H9 (cell line): Measurements from ENCODE around the gene ZNF79. TPM values are rescaled to one million over a fixed set of nuclear protein-coding genes. Genes with fewer than 3 reads are reported as not detected.

ENCODE experiments used
- DNase-seq: peaks from one replicate; pipeline ENCODE4 v3.0.0-alpha.2; 2017
- H2AFZ ChIP-seq: one replicate; pipeline ENCODE4 v1.6.1; 2013; ENCODE audit warnings: mild to moderate bottlenecking, low read length, control low read depth, moderate library complexity
- H2AK5ac ChIP-seq: 2 replicates; pipeline ENCODE4 v1.6.1; 2013; ENCODE audit warnings: low read length, control low read depth, mixed read lengths; ENCODE audit not compliant: insufficient read length
- H2BK120ac ChIP-seq: one replicate; pipeline ENCODE4 v1.6.1; 2013; ENCODE audit warnings: low read depth, mild to moderate bottlenecking, low read length, control low read depth, inconsistent platforms; ENCODE audit not compliant: poor library complexity, severe bottlenecking
- H2BK12ac ChIP-seq: 2 replicates; pipeline ENCODE4 v1.6.1; 2013; ENCODE audit warnings: low read length, control low read depth, mixed read lengths, low read depth; ENCODE audit not compliant: insufficient read length
- H2BK15ac ChIP-seq: 2 replicates; pipeline ENCODE4 v1.6.1; 2013; ENCODE audit warnings: low read depth, low read length, control low read depth
- H2BK20ac ChIP-seq: one replicate; pipeline ENCODE4 v1.6.1; 2013; ENCODE audit warnings: low read depth, mild to moderate bottlenecking, low read length, control low read depth, inconsistent platforms; ENCODE audit not compliant: poor library complexity, severe bottlenecking
- H2BK5ac ChIP-seq: 2 replicates; pipeline ENCODE4 v1.6.1; 2013; ENCODE audit warnings: low read length, control low read depth, mixed read lengths; ENCODE audit not compliant: insufficient read length
- H3K14ac ChIP-seq: 2 replicates; pipeline ENCODE4 v1.6.1; 2013; ENCODE audit warnings: low read length, control low read depth; ENCODE audit not compliant: insufficient read depth
- H3K18ac ChIP-seq: 2 replicates; pipeline ENCODE4 v1.6.1; 2013; ENCODE audit warnings: low read depth, mild to moderate bottlenecking, mixed read lengths, low read length, control low read depth; ENCODE audit not compliant: insufficient read length
- H3K23ac ChIP-seq: 2 replicates; pipeline ENCODE4 v1.6.1; 2013; ENCODE audit warnings: low read length, control low read depth, mixed read lengths, low read depth; ENCODE audit not compliant: insufficient read length
- H3K23me2 ChIP-seq: 2 replicates; pipeline ENCODE4 v1.6.1; 2013; ENCODE audit warnings: low read depth, mild to moderate bottlenecking, mixed read lengths, low read length, control low read depth; ENCODE audit not compliant: insufficient read length, poor library complexity, severe bottlenecking
- H3K27ac ChIP-seq: 2 replicates; pipeline ENCODE4 v1.5.1; 2013; ENCODE audit warnings: low read length, control low read depth, mixed read lengths, low read depth; ENCODE audit not compliant: insufficient read length
- H3K27me3 ChIP-seq: 2 replicates; pipeline ENCODE4 v1.6.1; 2013; ENCODE audit warnings: low read length, control low read depth, inconsistent platforms; ENCODE audit not compliant: insufficient read depth
- H3K4ac ChIP-seq: 2 replicates; pipeline ENCODE4 v1.6.1; 2013; ENCODE audit warnings: low read depth, mild to moderate bottlenecking, control low read depth, inconsistent platforms, low read length, moderate library complexity
- H3K4me1 ChIP-seq: 2 replicates; pipeline ENCODE4 v1.6.1; 2013; ENCODE audit warnings: low read length, control low read depth, inconsistent platforms; ENCODE audit not compliant: insufficient read depth
- H3K4me2 ChIP-seq: 2 replicates; pipeline ENCODE4 v1.6.1; 2013; ENCODE audit warnings: low read length, control low read depth, mixed read lengths; ENCODE audit not compliant: insufficient read length, insufficient read depth
- H3K56ac ChIP-seq: 2 replicates; pipeline ENCODE4 v1.6.1; 2013; ENCODE audit warnings: low read depth, mild to moderate bottlenecking, mixed read lengths, low read length, control low read depth; ENCODE audit not compliant: insufficient read length
- H3K79me1 ChIP-seq: 2 replicates; pipeline ENCODE4 v1.6.1; 2013; ENCODE audit warnings: low read depth, mild to moderate bottlenecking, moderate library complexity, low read length, control low read depth, inconsistent platforms; ENCODE audit not compliant: insufficient read depth, poor library complexity, severe bottlenecking
- H3K79me2 ChIP-seq: 2 replicates; pipeline ENCODE4 v1.6.1; 2013; ENCODE audit warnings: low read length, control low read depth, inconsistent platforms; ENCODE audit not compliant: insufficient read depth
- H3K9ac ChIP-seq: 2 replicates; pipeline ENCODE4 v1.6.1; 2013; ENCODE audit warnings: low read length, control low read depth, mixed read lengths; ENCODE audit not compliant: insufficient read length; ENCODE audit errors: extremely low read depth
- H3K9me3 ChIP-seq: one replicate; pipeline ENCODE4 v1.6.1; 2013; ENCODE audit warnings: low read depth, low read length, inconsistent platforms; ENCODE audit not compliant: control insufficient read depth
- H3T11ph ChIP-seq: one replicate; pipeline ENCODE4 v1.6.1; 2013; ENCODE audit warnings: mild to moderate bottlenecking, low read length, control low read depth, inconsistent platforms
- H4K20me1 ChIP-seq: one replicate; pipeline ENCODE4 v1.6.1; 2013; ENCODE audit not compliant: control insufficient read depth, insufficient read length, insufficient read depth
- H4K5ac ChIP-seq: 2 replicates; pipeline ENCODE4 v1.6.1; 2013; ENCODE audit warnings: low read depth, mild to moderate bottlenecking, mixed read lengths, low read length, control low read depth; ENCODE audit not compliant: insufficient read length
- H4K8ac ChIP-seq: replicated peaks from 2 replicates; pipeline ENCODE4 v1.6.1; 2013; ENCODE audit warnings: low read length, control low read depth, mixed read lengths, low read depth; ENCODE audit not compliant: insufficient read length
- H4K91ac ChIP-seq: 2 replicates; pipeline ENCODE4 v1.6.1; 2013; ENCODE audit warnings: low read depth, mild to moderate bottlenecking, moderate library complexity, mixed read lengths, low read length, control low read depth; ENCODE audit not compliant: insufficient read length
- H3K27ac Mint-ChIP-seq, 3 experiments: 2 replicates in 2 of 3; 3 replicates in 1 of 3; pipeline ENCODE4 v1.8.0; 2020 to 2021; ENCODE audit warnings: mixed read lengths in 3 of 3, mild to moderate bottlenecking in 1 of 3, moderate library complexity in 1 of 3
- H3K27me3 Mint-ChIP-seq: 2 replicates; pipeline ENCODE4 v1.8.0; 2021; ENCODE audit warnings: low read depth, mild to moderate bottlenecking, moderate library complexity, mixed read lengths
- H3K36me3 Mint-ChIP-seq, 3 experiments: 2 replicates in 2 of 3; 3 replicates in 1 of 3; pipeline ENCODE4 v1.8.0; 2020 to 2021; ENCODE audit warnings: low read depth in 3 of 3, mixed read lengths in 3 of 3; ENCODE audit not compliant: insufficient read depth in 1 of 3
- H3K4me1 Mint-ChIP-seq, 2 experiments: 2 replicates each; pipeline ENCODE4 v1.8.0; 2020; ENCODE audit warnings: mixed read lengths in 2 of 2
- H3K4me3 Mint-ChIP-seq, 2 experiments: 2 replicates in 1 of 2; 3 replicates in 1 of 2; pipeline ENCODE4 v1.8.0; 2020 to 2021; ENCODE audit warnings: mild to moderate bottlenecking in 2 of 2, mixed read lengths in 2 of 2, moderate library complexity in 1 of 2
- H3K9me3 Mint-ChIP-seq, 2 experiments: 2 replicates in 1 of 2; 3 replicates in 1 of 2; pipeline ENCODE4 v1.8.0; 2020; ENCODE audit warnings: mild to moderate bottlenecking in 2 of 2, mixed read lengths in 2 of 2, moderate library complexity in 1 of 2
- WGBS: extraction: QIAGEN DNeasy Blood & Tissue Kit; methylation state at CpG from one replicate; pipeline ENCODE4 v1.1.7; 2013; ENCODE audit warnings: missing lambda C conversion rate, low lambda C conversion rate, mixed read lengths; ENCODE audit not compliant: insufficient read length; ENCODE audit errors: extremely low coverage; 5-methylcytosine and 5-hydroxymethylcytosine counted together
- total RNA-seq: library from RNA; stranded (reverse); gene quantifications from 2 replicates; pipeline ENCODE4 v1.2.1, GENCODE V29; 2021
- TF ChIP-seq, protein P1 (sequence below): fragments of 200-600 bp; sonication (generic); conservative IDR thresholded peaks from 3 replicates; pipeline ENCODE4 v1.8.0; 2021; ENCODE audit warnings: antibody characterized with exemption, mild to moderate bottlenecking

ZNF79 gene
- total RNA-seq, 1 experiment from 2014 or later: 11.5 TPM

- TF ChIP-seq, protein P1, sequence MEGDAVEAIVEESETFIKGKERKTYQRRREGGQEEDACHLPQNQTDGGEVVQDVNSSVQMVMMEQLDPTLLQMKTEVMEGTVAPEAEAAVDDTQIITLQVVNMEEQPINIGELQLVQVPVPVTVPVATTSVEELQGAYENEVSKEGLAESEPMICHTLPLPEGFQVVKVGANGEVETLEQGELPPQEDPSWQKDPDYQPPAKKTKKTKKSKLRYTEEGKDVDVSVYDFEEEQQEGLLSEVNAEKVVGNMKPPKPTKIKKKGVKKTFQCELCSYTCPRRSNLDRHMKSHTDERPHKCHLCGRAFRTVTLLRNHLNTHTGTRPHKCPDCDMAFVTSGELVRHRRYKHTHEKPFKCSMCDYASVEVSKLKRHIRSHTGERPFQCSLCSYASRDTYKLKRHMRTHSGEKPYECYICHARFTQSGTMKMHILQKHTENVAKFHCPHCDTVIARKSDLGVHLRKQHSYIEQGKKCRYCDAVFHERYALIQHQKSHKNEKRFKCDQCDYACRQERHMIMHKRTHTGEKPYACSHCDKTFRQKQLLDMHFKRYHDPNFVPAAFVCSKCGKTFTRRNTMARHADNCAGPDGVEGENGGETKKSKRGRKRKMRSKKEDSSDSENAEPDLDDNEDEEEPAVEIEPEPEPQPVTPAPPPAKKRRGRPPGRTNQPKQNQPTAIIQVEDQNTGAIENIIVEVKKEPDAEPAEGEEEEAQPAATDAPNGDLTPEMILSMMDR: no peak
- no peaks in the 10 kb centered on the region for H3K27me3 ChIP-seq
- Mint-ChIP-seq H3K36me3 (peaks cover 3 to 14% (median 11%) of the 10 kb centered on the region in 3 experiments; a peak in 6 of 7 replicates), H3K27me3 (no peaks in the 10 kb centered on the region), H3K27ac (peak overlapping the region; percentile 97 to 100 (median 100)), H3K4me3 (peak overlapping the region; percentile 96 to 97), H3K4me1 (peaks cover 30 to 32% of the 10 kb centered on the region in 2 experiments), H3K9me3 (no peaks in the 10 kb centered on the region)
- H3K4ac ChIP-seq: no peak overlapping the region
- H3K4me1 ChIP-seq: no peaks in the 10 kb centered on the region; the same call in 1 of the 2 replicates
- H2BK12ac ChIP-seq: no peak overlapping the region
- H2BK120ac ChIP-seq: no peak overlapping the region
- no peak overlapping the region for H3K27ac ChIP-seq
- H2AFZ ChIP-seq: peak overlapping the region; percentile 50
- peak overlapping the region; percentile 60 for H3K9ac ChIP-seq
- no CpG with 5 or more reads among the region's 9 CpGs for WGBS
- H4K91ac ChIP-seq: no peak overlapping the region
- H3K79me1 ChIP-seq: peaks cover 3% of the 10 kb centered on the region
- no peaks in the 10 kb centered on the region for H3K9me3 ChIP-seq
- H4K5ac ChIP-seq: no peak overlapping the region
- H3K18ac ChIP-seq: peak overlapping the region; percentile 85
- H4K8ac ChIP-seq: no peak overlapping the region
- H3K14ac ChIP-seq: peak overlapping the region; percentile 68; the same call in 1 of the 2 replicates
- H2BK5ac ChIP-seq: no peak overlapping the region
- H2BK20ac ChIP-seq: no peak overlapping the region
- no peak overlapping the region for H3K23ac ChIP-seq
- DNase-seq: no peak
- no peak overlapping the region for H3T11ph ChIP-seq
- H2AK5ac ChIP-seq: no peak overlapping the region
- no peaks in the 10 kb centered on the region for H4K20me1 ChIP-seq
- peaks cover 12% of the 10 kb centered on the region for H3K23me2 ChIP-seq
- H2BK15ac ChIP-seq: no peak overlapping the region
- H3K4me2 ChIP-seq: peak overlapping the region; percentile 97
- H3K56ac ChIP-seq: no peak overlapping the region
- H3K79me2 ChIP-seq: peaks cover 8% of the 10 kb centered on the region; the same call in 1 of the 2 replicates
Observed at GRCh38 chr9:127423476-127423933, 677 bp upstream of the ZNF79 start.
